ENCODE results near the gene DES.

The DES gene

GRCh38 chr2:219429958-219430606 is 11.9 kb downstream of the DES start:
- no peak for DNase-seq (ENCODE audit: low read depth, low spot score)
- TF ChIP-seq EZH2 (IDR thresholded peaks at IDR 0.05): no peak
- TF ChIP-seq FOXP2 (optimal IDR thresholded peaks at IDR 0.05; ENCODE audit: control extremely low read depth, extremely low read length, insufficient read depth): no peak
- no peak for TF ChIP-seq POLR2AphosphoS5 (IDR thresholded peaks at IDR 0.05; ENCODE audit: borderline replicate concordance, low read depth, low read length)
- Histone ChIP-seq H3K4me3 (no peak overlapping the region), H3K9me3 (ENCODE audit: low read depth, low read length) (no peaks in the 10 kb centered on the region), H3K27ac (no peak overlapping the region), H3K9ac (ENCODE audit: insufficient read length) (no peak overlapping the region), H3K36me3 (ENCODE audit: insufficient read depth, low read length) (no peaks in the 10 kb centered on the region)

DNA sequence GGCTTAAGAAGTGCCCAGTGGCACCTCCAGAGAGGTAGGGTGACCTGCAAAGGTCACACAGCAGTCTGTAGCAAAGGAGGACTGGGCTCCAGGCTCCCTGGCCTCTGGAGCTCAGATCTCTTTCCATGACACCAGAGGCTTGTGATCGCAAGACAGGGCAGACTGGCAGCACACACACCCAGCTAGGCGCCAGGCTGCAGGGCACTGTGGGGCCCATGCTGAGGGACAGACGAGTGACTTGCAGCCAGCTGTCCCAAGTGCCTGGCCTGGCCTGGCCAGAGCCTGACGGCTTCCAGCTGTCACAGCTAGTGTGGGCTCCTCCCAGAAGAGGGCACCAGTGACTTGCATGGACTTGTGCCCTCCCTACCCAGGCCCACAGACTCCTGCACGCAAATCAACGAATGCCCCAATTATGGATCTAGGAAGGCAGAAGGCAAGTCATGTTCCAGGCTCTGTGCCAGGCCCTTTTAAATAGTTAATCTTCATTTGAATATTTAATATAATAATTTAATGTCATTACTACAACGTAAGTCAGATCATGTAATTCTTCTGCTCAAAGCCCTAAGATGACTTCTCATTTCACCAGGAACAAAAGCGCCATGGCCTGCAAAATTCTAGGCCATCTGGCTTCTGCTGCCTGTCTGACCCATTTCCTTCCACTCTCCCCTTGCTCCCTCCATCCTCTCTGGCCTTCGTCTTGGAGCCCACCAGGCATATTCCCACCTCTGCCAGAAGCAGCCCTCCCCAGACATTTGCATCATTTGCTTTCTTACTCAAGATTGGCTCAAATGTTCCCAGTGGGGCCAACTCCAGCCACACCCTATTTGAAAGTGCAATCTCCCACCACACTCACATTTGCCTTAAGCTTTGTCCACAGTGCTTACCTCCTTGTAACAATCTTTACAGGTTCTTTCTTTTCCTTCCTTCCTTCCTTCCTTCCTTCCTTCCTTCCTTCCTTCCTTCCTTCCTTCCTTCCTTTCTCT is 12.7 kb downstream of the DES start:
- Histone ChIP-seq H3K4me3 (no peak overlapping the region), H3K36me3 (ENCODE audit: insufficient read depth, low read length) (no peaks in the 10 kb centered on the region), H3K27ac (no peak overlapping the region), H3K9ac (ENCODE audit: insufficient read length) (no peak overlapping the region), H3K9me3 (ENCODE audit: low read depth, low read length) (no peaks in the 10 kb centered on the region)
- DNase-seq (ENCODE audit: low read depth, low spot score): no peak
- no peak for TF ChIP-seq POLR2AphosphoS5 (IDR thresholded peaks at IDR 0.05; ENCODE audit: borderline replicate concordance, low read depth, low read length)
- no peak for TF ChIP-seq FOXP2 (optimal IDR thresholded peaks at IDR 0.05; ENCODE audit: control extremely low read depth, extremely low read length, insufficient read depth)
- no peak for TF ChIP-seq EZH2 (IDR thresholded peaks at IDR 0.05)

GRCh38 chr2:219433666-219434467 is 15.7 kb downstream of the DES start:
- TF ChIP-seq FOXP2 (optimal IDR thresholded peaks at IDR 0.05; ENCODE audit: control extremely low read depth, extremely low read length, insufficient read depth) (no peak), POLR2AphosphoS5 (IDR thresholded peaks at IDR 0.05; ENCODE audit: borderline replicate concordance, low read depth, low read length) (no peak), EZH2 (IDR thresholded peaks at IDR 0.05) (no peak)
- H3K27ac ChIP-seq: no peak overlapping the region
- DNase-seq (ENCODE audit: low read depth, low spot score): no peak
- no peaks in the 10 kb centered on the region for H3K36me3 ChIP-seq (ENCODE audit: insufficient read depth, low read length)
- no peaks in the 10 kb centered on the region for H3K9me3 ChIP-seq (ENCODE audit: low read depth, low read length)
- no peak overlapping the region for H3K9ac ChIP-seq (ENCODE audit: insufficient read length)
- no peak overlapping the region for H3K4me3 ChIP-seq

DNA sequence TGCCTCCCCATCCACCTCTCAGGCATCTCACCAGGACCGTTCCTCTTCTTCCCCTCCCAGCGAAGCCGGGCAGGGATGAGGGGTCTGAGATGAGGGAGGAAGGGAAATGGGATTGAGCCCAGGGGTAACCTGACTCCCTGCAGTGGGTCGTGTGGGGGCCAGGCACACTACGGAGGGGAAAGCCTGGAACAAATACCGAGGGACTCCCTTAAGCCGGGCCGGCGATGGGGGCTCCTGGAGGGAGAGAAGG is 16.2 kb downstream of the DES start:
- Histone ChIP-seq H3K4me3 (no peak overlapping the region), H3K9me3 (ENCODE audit: low read depth, low read length) (no peaks in the 10 kb centered on the region), H3K36me3 (ENCODE audit: insufficient read depth, low read length) (no peaks in the 10 kb centered on the region), H3K9ac (ENCODE audit: insufficient read length) (no peak overlapping the region), H3K27ac (no peak overlapping the region)
- DNase-seq (ENCODE audit: low read depth, low spot score): no peak
- TF ChIP-seq FOXP2 (optimal IDR thresholded peaks at IDR 0.05; ENCODE audit: control extremely low read depth, extremely low read length, insufficient read depth): no peak
- no peak for TF ChIP-seq POLR2AphosphoS5 (IDR thresholded peaks at IDR 0.05; ENCODE audit: borderline replicate concordance, low read depth, low read length)
- TF ChIP-seq EZH2 (IDR thresholded peaks at IDR 0.05): no peak

DNA sequence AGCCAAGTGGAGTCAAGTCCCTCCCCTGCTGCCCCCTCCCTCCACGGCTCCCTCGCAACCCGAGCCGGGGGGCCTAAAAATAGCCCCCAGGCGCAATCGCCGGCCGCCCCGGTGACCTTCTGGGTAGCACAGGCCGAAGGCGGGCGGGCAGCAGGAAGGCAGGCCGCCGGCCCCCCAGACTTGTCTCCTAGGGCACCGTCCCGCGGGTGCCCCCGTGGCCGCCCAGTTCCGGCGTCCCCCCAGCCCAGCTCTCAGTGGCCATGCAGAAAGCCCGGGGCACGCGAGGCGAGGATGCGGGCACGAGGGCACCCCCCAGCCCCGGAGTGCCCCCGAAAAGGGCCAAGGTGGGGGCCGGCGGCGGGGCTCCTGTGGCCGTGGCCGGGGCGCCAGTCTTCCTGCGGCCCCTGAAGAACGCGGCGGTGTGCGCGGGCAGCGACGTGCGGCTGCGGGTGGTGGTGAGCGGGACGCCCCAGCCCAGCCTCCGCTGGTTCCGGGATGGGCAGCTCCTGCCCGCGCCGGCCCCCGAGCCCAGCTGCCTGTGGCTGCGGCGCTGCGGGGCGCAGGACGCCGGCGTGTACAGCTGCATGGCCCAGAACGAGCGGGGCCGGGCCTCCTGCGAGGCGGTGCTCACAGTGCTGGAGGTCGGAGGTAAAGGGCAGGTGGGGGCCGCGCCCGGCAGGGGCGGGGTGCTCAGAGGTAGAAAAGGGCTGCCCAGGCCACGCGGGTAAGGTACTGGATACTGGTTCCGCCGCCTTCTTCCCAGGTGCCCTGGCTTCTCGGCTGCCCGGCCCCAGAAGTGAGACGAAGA is 16.7 kb downstream of the DES start, which contains the start of gene SPEG:
Gene SPEG, plus strand, starts transcription at position 126 of the 808 bp plus-strand sequence. Its CDS starts 135 bp downstream, at position 261.
- no peaks in the 10 kb centered on the region for H3K9me3 ChIP-seq (ENCODE audit: low read depth, low read length)
- no peak within 1 kb of the TSS for H3K4me3 ChIP-seq
- no peaks in the 10 kb centered on the region for H3K36me3 ChIP-seq (ENCODE audit: insufficient read depth, low read length)
- no peak for DNase-seq (ENCODE audit: low read depth, low spot score)
- TF ChIP-seq FOXP2 (optimal IDR thresholded peaks at IDR 0.05; ENCODE audit: control extremely low read depth, extremely low read length, insufficient read depth) (no peak), EZH2 (IDR thresholded peaks at IDR 0.05) (no peak), POLR2AphosphoS5 (IDR thresholded peaks at IDR 0.05; ENCODE audit: borderline replicate concordance, low read depth, low read length) (no peak)
- no peak within 1 kb of the TSS for H3K27ac ChIP-seq
- H3K9ac ChIP-seq (ENCODE audit: insufficient read length): no peak within 1 kb of the TSS

- Histone ChIP-seq H3K27ac (no peak overlapping the region), H3K4me3 (no peak overlapping the region), H3K9ac (ENCODE audit: insufficient read length) (no peak overlapping the region), H3K9me3 (ENCODE audit: low read depth, low read length) (no peaks in the 10 kb centered on the region), H3K36me3 (ENCODE audit: insufficient read depth, low read length) (no peaks in the 10 kb centered on the region)
- no peak for TF ChIP-seq FOXP2 (optimal IDR thresholded peaks at IDR 0.05; ENCODE audit: control extremely low read depth, extremely low read length, insufficient read depth)
- no peak for DNase-seq (ENCODE audit: low read depth, low spot score)
Measured at GRCh38 chr2:219435701-219436100, 17.5 kb downstream of the DES start.

- TF ChIP-seq FOXP2 (optimal IDR thresholded peaks at IDR 0.05; ENCODE audit: control extremely low read depth, extremely low read length, insufficient read depth): no peak
- no peak for TF ChIP-seq EZH2 (IDR thresholded peaks at IDR 0.05)
- no peak for TF ChIP-seq POLR2AphosphoS5 (IDR thresholded peaks at IDR 0.05; ENCODE audit: borderline replicate concordance, low read depth, low read length)
- no peak for DNase-seq (ENCODE audit: low read depth, low spot score)
- no peaks in the 10 kb centered on the region for H3K9me3 ChIP-seq (ENCODE audit: low read depth, low read length)
- H3K36me3 ChIP-seq (ENCODE audit: insufficient read depth, low read length): no peaks in the 10 kb centered on the region
- H3K27ac ChIP-seq: no peak overlapping the region
- no peak overlapping the region for H3K4me3 ChIP-seq
- H3K9ac ChIP-seq (ENCODE audit: insufficient read length): no peak overlapping the region
Measured at GRCh38 chr2:219436491-219436890, 18.3 kb downstream of the DES start.
